Karpas-422 (cell line): Measurements from ENCODE around the gene HCN4. TPM values are rescaled to one million over a fixed set of nuclear protein-coding genes. Genes with fewer than 3 reads are reported as not detected.

Experiments
- DNase-seq: peaks from one replicate; pipeline ENCODE4 v3.0.0-alpha.2; 2015
- H2AFZ ChIP-seq: fragments of 200-600 bp; sonication (generic); 2 replicates; pipeline ENCODE4 v1.6.1; 2014; ENCODE audit warnings: antibody characterized with exemption, low read length, mixed read lengths
- H3K27ac ChIP-seq: fragments of 200-600 bp; sonication (generic); 2 replicates; pipeline ENCODE4 v1.5.1; 2014; ENCODE audit warnings: mild to moderate bottlenecking, low read length, moderate library complexity
- H3K27me3 ChIP-seq: fragments of 200-600 bp; sonication (generic); 2 replicates; pipeline ENCODE4 v1.6.1; 2014; ENCODE audit warnings: low read length, mixed read lengths
- H3K36me3 ChIP-seq: fragments of 200-600 bp; sonication (generic); 2 replicates; pipeline ENCODE4 v1.6.1; 2014; ENCODE audit warnings: low read length, mixed read lengths; ENCODE audit not compliant: insufficient read depth
- H3K4me1 ChIP-seq: fragments of 200-600 bp; sonication (generic); 2 replicates; pipeline ENCODE4 v1.6.1; 2014; ENCODE audit warnings: mild to moderate bottlenecking, low read length, mixed read lengths
- H3K4me2 ChIP-seq: fragments of 200-600 bp; sonication (generic); 2 replicates; pipeline ENCODE4 v1.6.1; 2014; ENCODE audit warnings: low read length, low read depth, mild to moderate bottlenecking; ENCODE audit not compliant: poor library complexity, severe bottlenecking
- H3K4me3 ChIP-seq: fragments of 200-600 bp; sonication (generic); 2 replicates; pipeline ENCODE4 v1.5.1; 2014; ENCODE audit warnings: mild to moderate bottlenecking, antibody characterized with exemption, low read length, mixed read lengths
- H3K79me2 ChIP-seq: fragments of 200-600 bp; sonication (generic); 2 replicates; pipeline ENCODE4 v1.6.1; 2014; ENCODE audit warnings: mild to moderate bottlenecking, low read length, mixed read lengths
- H3K9ac ChIP-seq: fragments of 200-600 bp; sonication (generic); 2 replicates; pipeline ENCODE4 v1.6.0; 2014; ENCODE audit warnings: low read length
- H3K9me2 ChIP-seq: fragments of 200-600 bp; sonication (generic), shearing (Covaris generic); replicated peaks from 2 replicates; pipeline ENCODE4 v1.6.0; 2014; ENCODE audit warnings: mild to moderate bottlenecking, low read length, moderate library complexity; ENCODE audit not compliant: insufficient read depth
- H3K9me3 ChIP-seq: fragments of 300-700, 200-600 bp; sonication (generic); 2 replicates; pipeline ENCODE4 v1.6.1; 2014; ENCODE audit warnings: low read length, mixed read lengths
- H4K20me1 ChIP-seq: fragments of 200-600 bp; sonication (generic); 2 replicates; pipeline ENCODE4 v1.6.1; 2014; ENCODE audit warnings: mild to moderate bottlenecking, antibody characterized with exemption, low read length, low read depth; ENCODE audit not compliant: insufficient read depth
- total RNA-seq: library from RNA; depleted of rRNA; stranded (reverse); fragments of >200 nt; shearing (Covaris generic); gene quantifications from 2 replicates; pipeline ENCODE4 v1.2.3, GENCODE V29; 2014; ENCODE audit warnings: low replicate concordance

HCN4 gene
- total RNA-seq, 1 experiment from 2014 or later = not detected

GRCh38 chr15:73393336-73393735 is 24.6 kb upstream of the HCN4 start:
- Histone ChIP-seq H3K9ac (no peak overlapping the region), H3K27ac (no peak overlapping the region), H3K4me2 (no peak overlapping the region), H3K79me2 (no peaks in the 10 kb centered on the region), H3K4me1 (no peaks in the 10 kb centered on the region), H3K9me3 (no peaks in the 10 kb centered on the region), H2AFZ (no peak overlapping the region), H3K36me3 (no peaks in the 10 kb centered on the region), H3K9me2 (no peaks in the 10 kb centered on the region), H3K4me3 (no peak overlapping the region), H3K27me3 (no peaks in the 10 kb centered on the region), H4K20me1 (no peaks in the 10 kb centered on the region)
- DNase-seq = no peak

GRCh38 chr15:73392025-73392424 is 23.3 kb upstream of the HCN4 start:
- Histone ChIP-seq H3K4me3 (no peak overlapping the region), H3K27ac (no peak overlapping the region), H3K36me3 (no peaks in the 10 kb centered on the region), H4K20me1 (no peaks in the 10 kb centered on the region), H3K27me3 (no peaks in the 10 kb centered on the region), H3K4me1 (no peaks in the 10 kb centered on the region), H2AFZ (no peak overlapping the region), H3K9ac (no peak overlapping the region), H3K9me2 (no peaks in the 10 kb centered on the region), H3K9me3 (no peaks in the 10 kb centered on the region), H3K4me2 (no peak overlapping the region), H3K79me2 (no peaks in the 10 kb centered on the region)
- DNase-seq = no peak

- H4K20me1 ChIP-seq = no peaks in the 10 kb centered on the region
Measured at GRCh38 chr15:73391128-73391872, 22.5 kb upstream of the HCN4 start.

GRCh38 chr15:73389971-73390544 is 21.3 kb upstream of the HCN4 start:
- no peak overlapping the region for H3K27ac ChIP-seq
- no peaks in the 10 kb centered on the region for H3K9me2 ChIP-seq
- no peak overlapping the region for H3K4me2 ChIP-seq
- H3K36me3 ChIP-seq = no peaks in the 10 kb centered on the region
- H3K4me1 ChIP-seq = no peaks in the 10 kb centered on the region
- no peak overlapping the region for H3K9ac ChIP-seq
- no peak overlapping the region for H2AFZ ChIP-seq
- no peaks in the 10 kb centered on the region for H4K20me1 ChIP-seq
- no peak for DNase-seq
- no peaks in the 10 kb centered on the region for H3K79me2 ChIP-seq
- no peaks in the 10 kb centered on the region for H3K27me3 ChIP-seq
- H3K9me3 ChIP-seq = no peaks in the 10 kb centered on the region
- no peak overlapping the region for H3K4me3 ChIP-seq

More at GRCh38 chr15:73391128-73391872, 22.5 kb upstream of the HCN4 start:
- DNase-seq = no peak
- no peaks in the 10 kb centered on the region for H3K9me2 ChIP-seq
- H3K36me3 ChIP-seq = no peaks in the 10 kb centered on the region
- H3K27ac ChIP-seq = no peak overlapping the region
- no peaks in the 10 kb centered on the region for H3K9me3 ChIP-seq
- H3K4me3 ChIP-seq = no peak overlapping the region
- no peaks in the 10 kb centered on the region for H3K4me1 ChIP-seq
- no peaks in the 10 kb centered on the region for H3K27me3 ChIP-seq
- H2AFZ ChIP-seq = no peak overlapping the region
- no peak overlapping the region for H3K9ac ChIP-seq
- no peak overlapping the region for H3K4me2 ChIP-seq
- no peaks in the 10 kb centered on the region for H3K79me2 ChIP-seq

GRCh38 chr15:73389539-73389938 is 20.8 kb upstream of the HCN4 start:
- H3K9me2 ChIP-seq = no peaks in the 10 kb centered on the region
- no peak overlapping the region for H3K4me3 ChIP-seq
- no peaks in the 10 kb centered on the region for H3K36me3 ChIP-seq
- H3K9ac ChIP-seq = no peak overlapping the region
- H3K4me1 ChIP-seq = no peaks in the 10 kb centered on the region
- H3K9me3 ChIP-seq = no peaks in the 10 kb centered on the region
- no peak overlapping the region for H3K27ac ChIP-seq
- no peak for DNase-seq
- no peaks in the 10 kb centered on the region for H3K27me3 ChIP-seq
- no peak overlapping the region for H2AFZ ChIP-seq
- no peaks in the 10 kb centered on the region for H3K79me2 ChIP-seq
- H4K20me1 ChIP-seq = no peaks in the 10 kb centered on the region
- no peak overlapping the region for H3K4me2 ChIP-seq

- no peaks in the 10 kb centered on the region for H3K9me3 ChIP-seq
- no peaks in the 10 kb centered on the region for H3K36me3 ChIP-seq
- H3K9ac ChIP-seq = no peak overlapping the region
- no peaks in the 10 kb centered on the region for H3K27me3 ChIP-seq
- no peak overlapping the region for H3K27ac ChIP-seq
- H3K79me2 ChIP-seq = no peaks in the 10 kb centered on the region
- DNase-seq = no peak
- H2AFZ ChIP-seq = no peak overlapping the region
- no peak overlapping the region for H3K4me2 ChIP-seq
- no peaks in the 10 kb centered on the region for H4K20me1 ChIP-seq
- no peaks in the 10 kb centered on the region for H3K4me1 ChIP-seq
- no peaks in the 10 kb centered on the region for H3K9me2 ChIP-seq
- H3K4me3 ChIP-seq = no peak overlapping the region
Measured at GRCh38 chr15:73388256-73388781, 19.6 kb upstream of the HCN4 start.

- Histone ChIP-seq H3K9ac (no peak overlapping the region), H3K9me2 (no peaks in the 10 kb centered on the region), H3K27ac (no peak overlapping the region), H3K79me2 (no peaks in the 10 kb centered on the region), H3K36me3 (no peaks in the 10 kb centered on the region), H4K20me1 (no peaks in the 10 kb centered on the region), H2AFZ (no peak overlapping the region), H3K4me3 (no peak overlapping the region), H3K27me3 (no peaks in the 10 kb centered on the region), H3K4me1 (no peaks in the 10 kb centered on the region), H3K9me3 (no peaks in the 10 kb centered on the region), H3K4me2 (no peak overlapping the region)
- no peak for DNase-seq
Measured at GRCh38 chr15:73387507-73388255, 18.9 kb upstream of the HCN4 start.

GRCh38 chr15:73386886-73387506 is 18.2 kb upstream of the HCN4 start:
- Histone ChIP-seq H3K9me3 (no peaks in the 10 kb centered on the region), H3K4me2 (no peak overlapping the region), H3K9ac (no peak overlapping the region), H3K9me2 (no peaks in the 10 kb centered on the region), H3K4me3 (no peak overlapping the region), H2AFZ (no peak overlapping the region), H3K36me3 (no peaks in the 10 kb centered on the region), H3K4me1 (no peaks in the 10 kb centered on the region), H3K79me2 (no peaks in the 10 kb centered on the region), H4K20me1 (no peaks in the 10 kb centered on the region), H3K27me3 (no peaks in the 10 kb centered on the region), H3K27ac (no peak overlapping the region)
- no peak for DNase-seq
